H1 (cell line): ENCODE measurements around the gene MTAP. TPM values are rescaled to one million over a fixed set of nuclear protein-coding genes. Genes with fewer than 3 reads are reported as not detected.

Experiments used
- CTCF ChIA-PET: fragments of 300-600 bp; sonication (Branson Sonifier 250); formaldehyde crosslinking; loops from one replicate; lab custom pipeline; 2021; ENCODE audit not compliant: partially characterized antibody; lab: Charles Lee
- POLR2A ChIA-PET: fragments of 300-600 bp; sonication (Branson Sonifier 250); formaldehyde crosslinking; loops from one replicate; lab custom pipeline; 2021; ENCODE audit warnings: inconsistent platforms; ENCODE audit not compliant: partially characterized antibody; lab: Charles Lee
- DNase-seq, 2 experiments: peaks; one replicate each; pipeline versions ENCODE4 v3.0.0 to v3.0.0-alpha.2; 2010 to 2022; ENCODE audit warnings: low spot score in 2 of 2, low read depth in 1 of 2, mixed read lengths in 1 of 2
- FAIRE-seq: peaks from 2 replicates; lab custom pipeline; 2011; peaks lifted over from hg19 to GRCh38; lab: Jason Lieb, UNC
- H2AFZ ChIP-seq: 2 replicates; pipeline ENCODE4 v1.8.1; 2012; ENCODE audit warnings: low read length, inconsistent platforms
- H2AK5ac ChIP-seq: 2 replicates; pipeline ENCODE4 v1.6.1; 2013; ENCODE audit warnings: low read depth, low read length
- H2BK120ac ChIP-seq: replicated peaks from 2 replicates; pipeline ENCODE3; 2013; ENCODE audit warnings: low read depth, low read length, inconsistent platforms
- H2BK12ac ChIP-seq: 2 replicates; pipeline ENCODE4 v1.6.1; 2013; ENCODE audit warnings: low read depth, low read length
- H2BK15ac ChIP-seq: 2 replicates; pipeline ENCODE4 v1.6.1; 2013; ENCODE audit warnings: low read length
- H2BK20ac ChIP-seq: 2 replicates; pipeline ENCODE4 v1.6.1; 2013; ENCODE audit warnings: low read length
- H2BK5ac ChIP-seq: 2 replicates; pipeline ENCODE4 v1.6.1; 2013; ENCODE audit warnings: low read depth, low read length
- H3K14ac ChIP-seq: 2 replicates; pipeline ENCODE4 v1.6.1; 2013; ENCODE audit warnings: inconsistent platforms; ENCODE audit not compliant: insufficient read length
- H3K18ac ChIP-seq: 2 replicates; pipeline ENCODE4 v1.6.1; 2013; ENCODE audit warnings: low read length; ENCODE audit errors: extremely low read depth
- H3K23ac ChIP-seq: 2 replicates; pipeline ENCODE4 v1.6.1; 2013; ENCODE audit warnings: inconsistent platforms; ENCODE audit not compliant: insufficient read length
- H3K23me2 ChIP-seq: 2 replicates; pipeline ENCODE4 v1.6.1; 2013; ENCODE audit warnings: low read depth, low read length
- H3K27ac ChIP-seq: 2 replicates; pipeline ENCODE4 v1.6.1; 2011; ENCODE audit warnings: low read depth, low read length, inconsistent platforms
- H3K27me3 ChIP-seq, 4 experiments: replicated peaks in 1 of 4; 1 replicate in 1 of 4; 2 replicates in 3 of 4; pipeline versions ENCODE4 v1.6.1 to v1.8.1; 2011 to 2013; ENCODE audit warnings: low read length in 3 of 4, mild to moderate bottlenecking in 3 of 4, inconsistent platforms in 2 of 4, mixed read lengths in 2 of 4, moderate library complexity in 1 of 4; ENCODE audit not compliant: control insufficient read depth in 3 of 4, insufficient read depth in 3 of 4; ENCODE audit errors: extremely low read depth in 1 of 4
- H3K36me3 ChIP-seq, 4 experiments: 2 replicates each; pipeline versions ENCODE4 v1.6.1 to v1.8.1; 2011 to 2013; ENCODE audit warnings: mild to moderate bottlenecking in 4 of 4, low read length in 3 of 4, moderate library complexity in 2 of 4, control low read depth in 1 of 4, inconsistent platforms in 1 of 4; ENCODE audit not compliant: insufficient read depth in 4 of 4, control insufficient read depth in 2 of 4
- H3K4ac ChIP-seq: replicated peaks from 2 replicates; pipeline ENCODE3; 2013; ENCODE audit warnings: low read length, low read depth, mixed read lengths, inconsistent platforms; ENCODE audit not compliant: insufficient read length
- H3K4me1 ChIP-seq, 4 experiments: replicated peaks in 1 of 4; 1 replicate in 1 of 4; 2 replicates in 3 of 4; pipeline versions ENCODE4 v1.6.1 to v1.8.1; 2011 to 2013; ENCODE audit warnings: low read length in 3 of 4, inconsistent platforms in 2 of 4, mixed read lengths in 1 of 4; ENCODE audit not compliant: insufficient read depth in 4 of 4, control insufficient read depth in 3 of 4
- H3K4me2 ChIP-seq, 2 experiments: 2 replicates each; pipeline versions ENCODE4 v1.6.1 to v1.8.1; 2011 to 2013; ENCODE audit warnings: low read depth in 2 of 2, low read length in 2 of 2, control low read depth in 1 of 2, inconsistent platforms in 1 of 2, mild to moderate bottlenecking in 1 of 2; ENCODE audit not compliant: insufficient read depth in 1 of 2
- H3K4me3 ChIP-seq, 4 experiments: fragments of 200-600, 300-600 bp in 1 of 4; sonication (generic), shearing (Covaris generic), sonication (Bioruptor Twin) in 1 of 4; 2 replicates each; pipeline versions ENCODE4 v1.5.1 to v1.8.1; 2011 to 2016; ENCODE audit warnings: low read length in 4 of 4, low read depth in 3 of 4, control low read depth in 2 of 4, inconsistent platforms in 2 of 4, mild to moderate bottlenecking in 2 of 4, mixed read lengths in 1 of 4, moderate library complexity in 1 of 4; ENCODE audit not compliant: insufficient read depth in 2 of 4; ENCODE audit errors: extremely low read depth in 1 of 4
- H3K56ac ChIP-seq: replicated peaks from 2 replicates; pipeline ENCODE3; 2013; ENCODE audit warnings: low read depth, mild to moderate bottlenecking, mixed read lengths, low read length, inconsistent platforms; ENCODE audit not compliant: insufficient read length
- H3K79me1 ChIP-seq: 2 replicates; pipeline ENCODE4 v1.6.1; 2013; ENCODE audit warnings: low read depth, low read length, control low read depth
- H3K79me2 ChIP-seq, 2 experiments: 2 replicates each; pipeline versions ENCODE4 v1.6.1 to v1.8.1; 2012 to 2013; ENCODE audit warnings: low read length in 2 of 2, mild to moderate bottlenecking in 2 of 2, inconsistent platforms in 1 of 2; ENCODE audit not compliant: insufficient read depth in 2 of 2, control insufficient read depth in 1 of 2
- H3K9ac ChIP-seq, 4 experiments: replicated peaks in 1 of 4; 1 replicate in 1 of 4; 2 replicates in 3 of 4; pipeline versions ENCODE4 v1.6.1 to v1.8.1; 2011 to 2013; ENCODE audit warnings: low read depth in 3 of 4, low read length in 3 of 4, control low read depth in 2 of 4, mild to moderate bottlenecking in 2 of 4, moderate library complexity in 2 of 4, inconsistent platforms in 1 of 4; ENCODE audit errors: extremely low read depth in 1 of 4
- H3K9me3 ChIP-seq, 2 experiments: 2 replicates each; pipeline versions ENCODE4 v1.6.1 to v1.8.1; 2012 to 2013; ENCODE audit warnings: mild to moderate bottlenecking in 2 of 2, moderate library complexity in 2 of 2, control low read depth in 1 of 2, inconsistent platforms in 1 of 2, low read depth in 1 of 2, low read length in 1 of 2, mixed read lengths in 1 of 2; ENCODE audit not compliant: insufficient read depth in 2 of 2
- H4K20me1 ChIP-seq, 2 experiments: replicated peaks in 1 of 2; 2 replicates each; pipeline versions ENCODE3 to v1.8.1; 2011 to 2013; ENCODE audit warnings: inconsistent platforms in 2 of 2, low read length in 2 of 2, mild to moderate bottlenecking in 1 of 2; ENCODE audit not compliant: insufficient read depth in 2 of 2, control insufficient read depth in 1 of 2
- H4K5ac ChIP-seq: 2 replicates; pipeline ENCODE4 v1.6.1; 2013; ENCODE audit warnings: low read length, low read depth, mixed read lengths, inconsistent platforms; ENCODE audit not compliant: insufficient read length
- H4K8ac ChIP-seq: 2 replicates; pipeline ENCODE4 v1.8.0; 2013; ENCODE audit warnings: mild to moderate bottlenecking, moderate library complexity, low read length, inconsistent platforms; ENCODE audit not compliant: insufficient read depth; ENCODE audit errors: extremely low read depth
- H4K91ac ChIP-seq: replicated peaks from 2 replicates; pipeline ENCODE3; 2013; ENCODE audit warnings: low read length, mixed read lengths, inconsistent platforms; ENCODE audit not compliant: insufficient read length
- ASH2L ChIP-seq: fragments of 200-600, 300-600 bp; sonication (generic); IDR thresholded peaks from one replicate; pipeline ENCODE4 v1.7.1; 2017; ENCODE audit warnings: low read length
- BACH1 ChIP-seq: IDR thresholded peaks from 2 replicates; pipeline ENCODE4 v1.6.1; 2012; ENCODE audit warnings: low read length, improper control_type of control experiment
- CBX8 ChIP-seq: fragments of 300-800, 300-1000 bp; sonication (generic); IDR thresholded peaks from 2 replicates; pipeline ENCODE4 v1.7.1; 2016; ENCODE audit warnings: low read depth, low read length, borderline replicate concordance
- E2F6 ChIP-seq: IDR thresholded peaks from 2 replicates; pipeline ENCODE4 v1.6.1; 2012; ENCODE audit warnings: inconsistent platforms
- EGR1 ChIP-seq: IDR thresholded peaks from 2 replicates; pipeline ENCODE4 v1.6.1; 2011; ENCODE audit warnings: low read depth, low read length, borderline replicate concordance
- KDM1A ChIP-seq: fragments of 200-600, 300-600 bp; sonication (generic); IDR thresholded peaks from 2 replicates; pipeline ENCODE4 v1.7.1; 2016; ENCODE audit warnings: mild to moderate bottlenecking, low read length, borderline replicate concordance
- KDM4A ChIP-seq: IDR thresholded peaks from one replicate; pipeline ENCODE4 v1.7.1; 2012; ENCODE audit warnings: low read depth, mild to moderate bottlenecking, moderate library complexity, low read length, inconsistent platforms; ENCODE audit not compliant: severe bottlenecking
- MAFK ChIP-seq: IDR thresholded peaks from 2 replicates; pipeline ENCODE4 v1.6.1; 2012; ENCODE audit warnings: low read depth, mild to moderate bottlenecking, improper control_type of control experiment, low read length
- NANOG ChIP-seq: IDR thresholded peaks from 2 replicates; pipeline ENCODE4 v1.6.1; 2011; ENCODE audit warnings: low read length, low read depth, mild to moderate bottlenecking, inconsistent platforms; ENCODE audit not compliant: insufficient read depth, poor library complexity, severe bottlenecking
- RBBP5 ChIP-seq: IDR thresholded peaks from 2 replicates; pipeline ENCODE4 v1.7.1; 2012; ENCODE audit warnings: low read depth, mild to moderate bottlenecking, inconsistent platforms, low read length, moderate library complexity, borderline replicate concordance
- RNF2 ChIP-seq: fragments of 200-900, 300-1000 bp; sonication (generic); IDR thresholded peaks from 2 replicates; pipeline ENCODE4 v1.7.1; 2016; ENCODE audit warnings: borderline replicate concordance, low read depth, mild to moderate bottlenecking, antibody characterized with exemption, low read length; ENCODE audit not compliant: poor library complexity, severe bottlenecking; ENCODE audit errors: missing control alignments
- SP1 ChIP-seq: IDR thresholded peaks from 2 replicates; pipeline ENCODE4 v1.6.1; 2011; ENCODE audit warnings: low read depth, low read length
- SUZ12 ChIP-seq: fragments of 200-600 bp; sonication (generic); IDR thresholded peaks from 2 replicates; pipeline ENCODE4 v1.6.1; 2012; ENCODE audit warnings: mild to moderate bottlenecking, inconsistent platforms, low read length, moderate library complexity, mixed read lengths
- TBP ChIP-seq: IDR thresholded peaks from 2 replicates; pipeline ENCODE4 v1.6.1; 2011; ENCODE audit warnings: low read depth, low read length, improper control_type of control experiment
- WGBS, 2 experiments: shearing (Covaris generic) in 1 of 2; methylation state at CpG; one replicate each; pipeline versions ENCODE4 v1.1.6 to v1.1.7; 2013 to 2015; ENCODE audit warnings: low lambda C conversion rate in 2 of 2, mixed read lengths in 2 of 2, inconsistent platforms in 1 of 2, low coverage in 1 of 2, missing lambda C conversion rate in 1 of 2; ENCODE audit not compliant: insufficient replicate concordance in 2 of 2, insufficient coverage in 1 of 2, insufficient read length in 1 of 2; ENCODE audit errors: extremely low coverage in 1 of 2, missing lambda C conversion rate in 1 of 2; 5-methylcytosine and 5-hydroxymethylcytosine counted together
- polyA plus RNA-seq, 7 experiments: library from polyadenylated mRNA; depleted of rRNA in 3 of 7; stranded (reverse) in 5 of 7; unstranded in 2 of 7; fragments of >200 nt in 5 of 7; fragments of 200-250 nt in 2 of 7; gene quantifications; 1 replicate in 5 of 7; 2 replicates in 1 of 7; 4 replicates in 1 of 7; pipeline versions ENCODE4 v1.2.1 to v1.2.3, GENCODE V29; 2011 to 2013; ENCODE audit warnings: missing spikeins in 2 of 7, mixed read lengths in 2 of 7
- total RNA-seq: library from RNA; stranded (reverse); fragmentation: NEBNext Ultra II Directional; extraction: Animal tissue kit (Norgen Biotek cat#: 25700); gene quantifications from 2 replicates; pipeline ENCODE4 v1.2.1, GENCODE V29; 2021

MTAP gene
- total and polyA plus RNA-seq, 2 of the 8 experiments (the other 6 are each of a cell fraction or from before 2014, with no cell fraction given): 16.4 to 100 TPM

- no peak overlapping the region for H2BK5ac ChIP-seq
- no peak overlapping the region for H2BK15ac ChIP-seq
- no peaks in the 10 kb centered on the region for H3K23me2 ChIP-seq
- H3K79me2 ChIP-seq: peaks cover 0 to 22% of the 10 kb centered on the region in 2 experiments; a peak in 2 of 4 replicates
- no peak overlapping the region for H3K27ac ChIP-seq
- no peak overlapping the region for H3K14ac ChIP-seq
- ChIA-PET POLR2A (no interaction called here), CTCF (interaction anchor here (0.8 to 4.3 kb wide), 2 partner anchors 25 to 27 kb away, joined by 3 to 19 read pairs; no protein-coding TSS in a partner anchor)
- H4K20me1 ChIP-seq: peaks cover 1 to 4% of the 10 kb centered on the region in 2 experiments
- no peak overlapping the region for H3K4ac ChIP-seq
- DNase-seq (no peak), FAIRE-seq (no peak)
- no peaks in the 10 kb centered on the region for H3K27me3 ChIP-seq
- no peak overlapping the region for H2BK20ac ChIP-seq
- no peak overlapping the region for H3K23ac ChIP-seq
- 97% methylated on average over 6 of the region's 6 CpGs; no CpG with 5 or more reads in 1 of the 2 experiments for WGBS, 2 experiments
- peaks cover 6% of the 10 kb centered on the region for H3K79me1 ChIP-seq
- H3K4me3 ChIP-seq: no peak overlapping the region
- no peak overlapping the region for H3K9ac ChIP-seq
- H3K56ac ChIP-seq: no peak overlapping the region
- peaks cover 10 to 24% of the 10 kb centered on the region in 2 experiments; a peak in 3 of 4 replicates for H3K9me3 ChIP-seq
- no peaks in the 10 kb centered on the region for H3K4me1 ChIP-seq
- H2AK5ac ChIP-seq: no peak overlapping the region
- H2BK120ac ChIP-seq: no peak overlapping the region
- H3K18ac ChIP-seq: no peak overlapping the region
- H4K91ac ChIP-seq: no peak overlapping the region
- no peak overlapping the region for H3K4me2 ChIP-seq
- no peak overlapping the region for H4K5ac ChIP-seq
- no peak overlapping the region for H2BK12ac ChIP-seq
- no peak overlapping the region for H2AFZ ChIP-seq
- peaks cover 28 to 91% (median 64%) of the 10 kb centered on the region in 4 experiments for H3K36me3 ChIP-seq
- no peak overlapping the region for H4K8ac ChIP-seq
- TF ChIP-seq EGR1 (no peak), ASH2L (no peak), RNF2 (no peak), SUZ12 (no peak), NANOG (no peak), BACH1 (no peak), SP1 (no peak), MAFK (no peak), E2F6 (no peak), KDM4A (no peak), RBBP5 (no peak), CBX8 (no peak), KDM1A (no peak), TBP (no peak)
Observed at GRCh38 chr9:21837501-21837900, 35.1 kb downstream of the MTAP start.
